Measurements from ENCODE around the gene SDHA.

The SDHA gene

DNA sequence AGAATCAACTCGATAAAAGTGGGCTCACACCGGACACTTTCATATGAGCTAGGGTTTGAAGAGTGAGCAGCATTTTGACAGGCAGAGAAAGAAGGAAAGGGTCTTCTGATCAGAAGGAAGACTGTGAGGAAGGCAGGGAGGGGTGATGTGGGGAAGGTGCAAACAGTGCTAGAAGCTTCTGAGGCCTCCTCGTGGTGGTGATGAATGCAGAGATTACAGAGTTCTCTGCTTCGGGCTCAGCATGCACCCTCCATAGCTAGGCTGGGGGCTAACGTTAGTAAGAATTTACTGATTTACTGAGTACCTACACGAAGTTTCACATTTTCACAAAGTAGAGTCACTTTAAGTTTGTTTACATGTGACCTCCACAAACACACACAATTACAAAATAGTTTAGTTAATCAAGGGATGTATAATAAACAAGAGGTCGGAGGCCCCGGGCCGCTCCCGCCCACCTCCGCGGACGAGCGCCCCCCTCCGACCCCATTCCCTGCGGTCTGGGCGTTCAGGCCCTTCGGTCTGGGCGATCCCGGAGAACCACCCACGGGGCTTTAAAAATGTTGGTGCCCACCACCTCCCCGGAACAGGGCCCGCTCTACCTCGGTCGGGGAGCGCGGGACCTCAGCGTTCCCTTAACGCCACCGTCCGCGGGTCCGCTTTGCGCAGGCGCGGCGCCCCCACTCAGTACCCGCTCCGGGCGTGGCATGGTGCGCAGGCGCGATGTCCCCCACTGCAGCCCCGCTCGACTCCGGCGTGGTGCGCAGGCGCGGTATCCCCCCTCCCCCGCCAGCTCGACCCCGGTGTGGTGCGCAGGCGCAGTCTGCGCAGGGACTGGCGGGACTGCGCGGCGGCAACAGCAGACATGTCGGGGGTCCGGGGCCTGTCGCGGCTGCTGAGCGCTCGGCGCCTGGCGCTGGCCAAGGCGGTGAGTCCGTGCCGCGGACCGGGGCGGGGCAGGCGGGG is at the start of gene SDHA, which contains the start of gene CCDC127:
SDHA (plus strand) TSS at position 827 of the 963 bp plus-strand sequence; CDS start at position 863, 36 bp downstream.
CCDC127 (minus strand) TSS at position 660 of the 963 bp plus-strand sequence. CDS start 1,304 bp downstream, outside the sequence.
- peak; percentile 69 for DNase-seq (ENCODE audit: low read depth)

DNA sequence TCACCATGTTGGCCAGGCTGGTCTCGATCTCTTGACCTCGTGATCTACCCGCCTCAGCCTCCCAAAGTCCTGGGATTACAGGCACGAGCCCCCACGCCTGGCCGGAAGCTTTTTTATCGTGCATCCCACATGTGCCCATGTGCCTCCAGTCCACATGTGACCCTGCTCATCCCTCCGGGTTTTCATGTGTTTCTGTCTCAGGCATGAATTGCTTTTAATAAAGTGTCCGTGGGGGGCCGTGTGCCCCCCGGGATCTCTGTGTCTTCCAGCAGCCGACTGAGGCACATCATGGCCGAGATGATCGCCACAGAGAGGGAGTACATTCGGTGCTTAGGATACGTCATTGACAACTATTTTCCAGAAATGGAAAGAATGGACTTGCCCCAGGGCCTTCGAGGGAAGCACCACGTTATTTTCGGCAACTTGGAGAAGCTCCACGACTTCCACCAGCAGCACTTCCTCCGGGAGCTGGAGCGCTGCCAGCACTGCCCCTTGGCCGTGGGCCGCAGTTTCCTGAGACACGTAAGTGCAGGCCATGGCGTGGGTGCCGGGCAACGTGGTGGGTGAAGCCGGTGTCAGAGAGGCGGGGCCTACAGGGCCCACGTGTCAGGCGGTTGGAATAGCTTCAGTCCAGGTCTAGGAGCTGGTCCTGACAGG is 48.9 kb upstream of the SDHA start:
- DNase-seq (ENCODE audit: low read depth) = no peak

GRCh38 chr5:169728-170094 is 48.4 kb upstream of the SDHA start:
- no peak for DNase-seq (ENCODE audit: low read depth)

DNA sequence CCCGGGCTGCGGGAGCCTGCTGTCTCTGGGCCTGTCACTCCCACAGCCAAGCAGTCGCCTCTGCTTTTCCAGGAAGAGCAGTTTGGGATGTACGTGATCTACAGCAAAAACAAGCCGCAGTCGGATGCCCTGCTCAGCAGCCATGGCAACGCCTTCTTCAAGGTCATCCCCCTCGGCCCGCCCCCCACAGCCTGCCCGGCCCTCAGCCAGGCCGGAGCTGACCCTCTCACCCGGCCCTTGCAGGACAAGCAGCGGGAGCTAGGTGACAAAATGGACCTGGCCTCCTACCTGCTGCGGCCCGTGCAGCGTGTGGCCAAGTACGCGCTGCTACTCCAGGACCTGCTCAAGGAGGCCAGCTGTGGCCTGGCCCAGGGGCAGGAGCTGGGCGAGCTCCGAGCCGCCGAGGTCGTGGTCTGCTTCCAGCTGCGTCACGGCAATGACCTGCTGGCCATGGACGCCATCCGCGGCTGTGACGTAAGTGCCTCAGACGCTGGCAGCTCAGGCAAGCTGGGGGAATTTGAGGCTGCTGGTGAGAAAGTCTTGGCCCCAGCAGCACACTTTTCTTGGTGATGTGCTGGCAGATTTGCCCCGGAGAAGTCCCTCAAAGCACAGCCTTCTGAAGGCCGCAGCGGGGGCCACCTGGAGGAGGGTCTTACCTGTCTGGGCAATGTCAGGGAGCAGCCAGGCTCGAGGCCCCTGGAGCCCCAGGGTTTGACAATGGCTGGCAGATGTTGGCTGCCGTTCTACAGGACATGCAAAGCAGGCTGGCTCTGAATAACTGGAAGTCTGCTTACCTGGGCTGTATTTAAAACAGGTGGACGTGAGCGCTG is 46.9 kb upstream of the SDHA start:
- DNase-seq (ENCODE audit: low read depth) = no peak

DNA sequence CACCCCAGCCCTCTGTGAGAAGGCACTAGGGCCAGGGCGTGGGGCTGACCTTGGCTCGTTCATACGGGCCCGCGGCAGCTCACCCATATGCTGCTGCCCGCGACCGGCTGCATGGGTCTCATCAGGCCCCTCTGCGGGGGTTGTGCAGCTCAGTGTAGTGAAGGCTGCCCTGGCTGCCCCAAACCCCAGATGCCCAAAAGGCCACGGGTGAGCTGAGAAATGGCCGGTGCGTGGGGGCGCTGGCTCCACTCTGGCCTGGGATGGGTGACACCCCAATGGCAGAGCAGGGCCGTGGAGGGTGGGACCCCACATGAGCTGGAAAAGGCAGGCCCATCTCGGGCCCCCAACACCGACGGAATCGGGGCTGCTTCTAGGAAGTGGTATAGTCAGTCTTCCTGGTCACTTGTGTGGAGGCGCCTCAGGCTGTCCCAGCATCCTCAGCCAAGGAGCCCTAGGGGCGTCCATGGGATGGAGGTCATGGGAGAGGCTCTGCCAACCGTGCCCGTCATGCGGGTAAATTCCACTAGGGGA is 46.3 kb upstream of the SDHA start:
- DNase-seq (ENCODE audit: low read depth) = no peak

DNA sequence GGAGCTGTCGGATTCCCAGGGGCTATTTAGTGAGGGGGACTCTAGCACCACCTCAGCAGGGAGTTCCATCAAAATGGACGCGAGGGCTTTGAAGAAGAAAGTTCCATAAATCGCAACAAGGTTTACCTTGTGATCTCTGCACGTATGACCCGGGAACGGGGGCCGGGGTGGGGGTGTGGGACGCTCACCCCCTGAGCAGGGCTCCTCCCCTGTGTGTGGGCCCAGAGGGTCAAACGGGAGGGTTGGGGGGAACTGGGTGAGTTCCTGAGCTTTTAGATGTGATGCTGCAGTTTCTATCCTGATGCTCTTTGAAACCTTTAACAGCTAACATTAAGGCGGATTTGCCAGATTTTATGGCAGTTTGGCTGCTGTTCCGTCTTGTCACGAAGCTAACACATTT is 45.7 kb upstream of the SDHA start:
- no peak for DNase-seq (ENCODE audit: low read depth)

- DNase-seq (ENCODE audit: low read depth) = no peak
These were observed 45.3 kb upstream of the SDHA start for GRCh38 chr5:172841-173251.

GRCh38 chr5:173392-174290 is 44.5 kb upstream of the SDHA start:
- DNase-seq (ENCODE audit: low read depth) = no peak

DNA sequence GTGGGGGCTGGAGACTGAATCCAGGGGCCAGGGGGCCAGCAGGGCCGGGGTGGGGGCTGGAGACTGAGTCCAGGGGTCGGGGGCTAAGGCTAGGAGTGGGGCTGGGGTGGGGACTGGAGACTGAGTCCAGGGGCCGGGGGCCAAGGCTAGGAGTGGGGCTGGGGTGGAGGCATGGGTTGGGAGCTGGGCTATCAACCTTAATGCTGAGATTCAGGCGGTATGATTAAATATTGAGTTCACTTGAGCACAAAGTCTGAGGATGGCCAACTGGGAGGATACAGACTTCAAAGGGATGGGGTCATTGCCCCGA is 43.9 kb upstream of the SDHA start:
- DNase-seq (ENCODE audit: low read depth) = no peak

- no peak for DNase-seq (ENCODE audit: low read depth)
These were observed 43.1 kb upstream of the SDHA start for GRCh38 chr5:174876-175465.

- DNase-seq (ENCODE audit: low read depth) = no peak
These were observed 41.8 kb upstream of the SDHA start for GRCh38 chr5:176296-176823.

DNA sequence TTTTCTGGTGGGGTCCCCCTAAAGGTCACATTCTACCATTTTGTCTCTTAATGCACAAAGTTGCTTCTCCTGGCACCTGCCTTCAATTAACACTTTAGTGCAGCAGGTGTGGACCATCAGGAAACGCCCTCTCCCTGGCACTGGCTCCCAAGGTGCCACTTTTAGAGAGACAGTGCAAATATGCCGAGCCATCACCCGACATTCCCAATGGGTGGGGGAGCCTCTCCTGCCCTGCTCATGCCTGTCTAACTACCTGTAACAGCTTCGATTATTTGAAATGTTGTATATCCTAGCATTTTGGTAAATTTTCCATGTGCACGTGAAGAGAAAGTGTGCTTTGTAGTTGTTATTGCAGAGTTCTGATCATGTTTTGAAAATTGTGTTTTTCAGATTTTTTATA is 40.0 kb upstream of the SDHA start:
- no peak for DNase-seq (ENCODE audit: low read depth)

DNA sequence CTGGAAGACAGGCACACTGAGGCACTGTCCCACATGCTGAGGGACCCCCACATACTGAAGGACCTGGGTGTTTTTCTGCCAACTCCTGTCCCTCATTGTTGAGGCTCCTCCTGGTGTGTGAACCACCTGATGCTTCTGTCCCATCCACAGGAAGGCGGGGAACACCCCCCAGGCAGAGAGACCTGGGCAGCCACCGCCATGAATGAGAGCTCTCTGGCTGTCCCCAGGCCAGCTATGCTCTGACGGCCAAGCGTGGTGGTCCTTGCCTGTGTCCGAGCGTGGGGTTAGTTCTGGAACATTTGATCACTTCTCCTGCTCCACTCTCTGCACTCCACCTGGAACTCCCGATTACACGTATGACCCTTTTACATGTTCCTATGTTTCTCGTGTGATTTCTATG is 38.7 kb upstream of the SDHA start:
- no peak for DNase-seq (ENCODE audit: low read depth)

- DNase-seq (ENCODE audit: low read depth) = no peak
These were observed 37.7 kb upstream of the SDHA start for GRCh38 chr5:180286-180918.

GRCh38 chr5:181160-181559 is 37.0 kb upstream of the SDHA start:
- no peak for DNase-seq (ENCODE audit: low read depth)

DNA sequence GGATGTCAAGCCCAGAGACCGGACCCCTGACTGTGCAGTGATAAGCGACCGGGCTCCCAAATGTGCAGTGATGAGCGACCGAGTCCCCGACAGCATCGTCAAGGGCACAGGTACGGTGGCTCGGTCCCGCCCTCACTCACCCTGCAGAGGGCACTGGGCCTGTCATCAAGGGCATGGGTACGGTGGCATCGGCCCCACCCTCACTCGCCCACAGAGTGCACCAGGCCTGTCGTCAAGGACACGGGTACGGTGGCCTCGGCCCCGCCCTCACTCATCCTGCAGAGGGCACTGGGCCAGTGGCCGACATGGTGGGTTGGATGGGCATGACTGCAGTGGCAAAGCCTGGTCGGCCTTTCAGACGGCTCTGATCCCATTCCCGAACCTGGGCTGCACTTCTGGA is 36.6 kb upstream of the SDHA start:
- DNase-seq (ENCODE audit: low read depth) = no peak

GRCh38 chr5:182126-182525 is 36.0 kb upstream of the SDHA start:
- no peak for DNase-seq (ENCODE audit: low read depth)

DNA sequence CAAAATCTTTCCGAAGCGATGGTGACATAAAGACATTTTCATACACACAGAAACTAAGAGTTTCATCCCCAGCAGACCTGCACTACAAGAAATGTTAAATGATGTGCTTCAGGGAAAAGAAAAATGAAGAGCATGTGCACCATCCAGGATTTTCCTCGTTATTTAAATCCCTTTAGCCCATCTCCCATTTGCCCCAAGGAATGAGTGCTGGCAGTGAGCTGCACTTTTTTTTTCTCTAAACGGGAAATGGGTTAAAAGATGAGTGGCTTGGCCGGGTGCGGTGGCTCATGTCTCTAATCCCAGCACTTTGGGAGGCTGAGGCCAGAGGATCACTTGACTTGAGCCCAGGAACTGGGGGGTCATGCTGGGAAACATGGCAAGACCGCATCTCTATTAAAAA is 33.6 kb upstream of the SDHA start:
- DNase-seq (ENCODE audit: low read depth) = no peak

DNA sequence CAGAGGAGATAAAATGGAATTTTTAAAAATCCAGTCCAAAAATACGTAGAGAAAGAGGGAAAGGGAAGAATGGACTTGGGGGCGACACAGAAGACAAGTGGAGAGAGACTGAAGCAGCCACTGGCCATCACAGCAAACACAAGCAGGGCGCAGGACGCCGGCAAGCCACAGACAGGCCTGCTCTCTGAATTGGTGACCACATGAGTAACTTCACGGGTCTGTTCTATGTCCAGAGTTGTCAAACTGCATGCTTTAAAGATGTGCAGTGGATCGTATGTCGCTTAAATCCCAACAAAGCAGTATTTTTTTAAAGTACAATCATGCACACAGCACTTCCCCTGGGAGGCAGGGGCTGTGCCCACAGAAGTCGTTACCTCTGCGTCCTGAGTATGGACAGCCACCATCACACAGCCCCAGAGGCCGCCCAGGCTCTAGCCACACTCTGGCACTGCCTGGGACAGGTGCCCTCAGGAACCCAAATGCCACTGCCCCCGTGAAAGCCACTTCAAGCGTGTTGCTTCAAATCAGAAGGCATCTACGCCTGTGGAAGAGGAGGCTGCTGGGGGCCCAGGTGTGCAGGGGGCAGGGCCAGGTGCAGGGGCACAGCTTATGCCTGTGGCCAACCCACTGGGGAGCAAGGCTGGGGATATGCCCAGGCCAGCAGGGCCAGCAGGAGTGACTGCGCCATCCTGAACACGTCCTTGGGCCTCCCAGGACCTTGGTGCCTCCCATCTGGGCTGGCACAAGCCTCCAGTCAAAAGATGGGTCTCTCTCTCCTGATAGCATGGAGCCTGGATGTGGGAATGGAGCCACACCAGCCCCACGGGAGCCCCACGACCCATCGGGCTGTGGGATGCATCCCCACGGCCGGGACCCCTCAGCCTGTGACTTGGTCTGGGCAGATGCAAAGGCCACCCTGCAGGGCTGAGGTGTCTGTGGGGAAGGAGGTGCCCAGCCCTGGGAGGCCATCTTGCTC is 32.7 kb upstream of the SDHA start:
- DNase-seq (ENCODE audit: low read depth) = no peak
